ENCODE measurements around the gene ACSM5.

GRCh38 chr16:20398603-20399002 lies 10.7 kb upstream of the ACSM5 start:
- TF ChIP-seq CTCF (IDR thresholded peaks at IDR 0.05 in 8 of 11, conservative IDR thresholded peaks at IDR 0.05 in 3 of 11): no peak
- no peak for TF ChIP-seq POLR2AphosphoS5 (IDR thresholded peaks at IDR 0.05)
